ENCODE data around the gene INTS6L. TPM values are rescaled to one million over a fixed set of nuclear protein-coding genes. Genes with fewer than 3 reads are reported as not detected.

Gene INTS6L
- total RNA-seq, 1 donor from 2014 or later = 14.6 TPM

GRCh38 chrX:135522878-135523693 lies 2.6 kb downstream of the INTS6L start:
- Mint-ChIP-seq H3K9me3 (ENCODE audit: low read depth) (peaks cover 8% of the 10 kb centered on the region), H3K27me3 (no peaks in the 10 kb centered on the region), H3K36me3 (ENCODE audit: insufficient read depth) (peaks cover 3% of the 10 kb centered on the region), H3K4me1 (ENCODE audit: low read depth) (peaks cover 8% of the 10 kb centered on the region), H3K4me3 (ENCODE audit: low read depth) (no peak overlapping the region), H3K27ac (no peak overlapping the region)
- TF ChIP-seq CTCF (IDR thresholded peaks at IDR 0.05; ENCODE audit: unreplicated experiment) = no peak
- no peak for DNase-seq (ENCODE audit: low spot score, unreplicated experiment)

- no peaks in the 10 kb centered on the region for H3K27me3 Mint-ChIP-seq
- no peak for TF ChIP-seq CTCF (IDR thresholded peaks at IDR 0.05; ENCODE audit: unreplicated experiment)
- H3K27ac Mint-ChIP-seq = no peak overlapping the region
- no peak for DNase-seq (ENCODE audit: low spot score, unreplicated experiment)
- H3K4me3 Mint-ChIP-seq (ENCODE audit: low read depth) = no peak overlapping the region
- peaks cover 5% of the 10 kb centered on the region for H3K4me1 Mint-ChIP-seq (ENCODE audit: low read depth)
- peaks cover 16% of the 10 kb centered on the region for H3K9me3 Mint-ChIP-seq (ENCODE audit: low read depth)
- H3K36me3 Mint-ChIP-seq (ENCODE audit: insufficient read depth) = peaks cover 5% of the 10 kb centered on the region
These were observed 7.8 kb downstream of the INTS6L start for GRCh38 chrX:135528254-135528653.

GRCh38 chrX:135528756-135529155 lies 8.3 kb downstream of the INTS6L start:
- Mint-ChIP-seq H3K36me3 (ENCODE audit: insufficient read depth) (peaks cover 5% of the 10 kb centered on the region), H3K27me3 (no peaks in the 10 kb centered on the region), H3K4me3 (ENCODE audit: low read depth) (no peak overlapping the region), H3K4me1 (ENCODE audit: low read depth) (peaks cover 5% of the 10 kb centered on the region), H3K9me3 (ENCODE audit: low read depth) (peaks cover 18% of the 10 kb centered on the region), H3K27ac (no peak overlapping the region)
- no peak for DNase-seq (ENCODE audit: low spot score, unreplicated experiment)
- no peak for TF ChIP-seq CTCF (IDR thresholded peaks at IDR 0.05; ENCODE audit: unreplicated experiment)

- no peak overlapping the region for H3K27ac Mint-ChIP-seq
- no peaks in the 10 kb centered on the region for H3K27me3 Mint-ChIP-seq
- H3K4me1 Mint-ChIP-seq (ENCODE audit: low read depth) = peaks cover 6% of the 10 kb centered on the region
- no peak for DNase-seq (ENCODE audit: low spot score, unreplicated experiment)
- peaks cover 5% of the 10 kb centered on the region for H3K36me3 Mint-ChIP-seq (ENCODE audit: insufficient read depth)
- peaks cover 19% of the 10 kb centered on the region for H3K9me3 Mint-ChIP-seq (ENCODE audit: low read depth)
- no peak for TF ChIP-seq CTCF (IDR thresholded peaks at IDR 0.05; ENCODE audit: unreplicated experiment)
- H3K4me3 Mint-ChIP-seq (ENCODE audit: low read depth) = no peak overlapping the region
These were observed 9.6 kb downstream of the INTS6L start for GRCh38 chrX:135530097-135530496.

GRCh38 chrX:135531813-135532212 lies 11.4 kb downstream of the INTS6L start:
- no peak overlapping the region for H3K27ac Mint-ChIP-seq
- H3K4me1 Mint-ChIP-seq (ENCODE audit: low read depth) = peaks cover 5% of the 10 kb centered on the region
- H3K36me3 Mint-ChIP-seq (ENCODE audit: insufficient read depth) = peaks cover 1% of the 10 kb centered on the region
- peaks cover 11% of the 10 kb centered on the region for H3K9me3 Mint-ChIP-seq (ENCODE audit: low read depth)
- TF ChIP-seq CTCF (IDR thresholded peaks at IDR 0.05; ENCODE audit: unreplicated experiment) = no peak
- no peak overlapping the region for H3K4me3 Mint-ChIP-seq (ENCODE audit: low read depth)
- DNase-seq (ENCODE audit: low spot score, unreplicated experiment) = no peak
- H3K27me3 Mint-ChIP-seq = no peaks in the 10 kb centered on the region

Data from progenitor cell of endocrine pancreas (in vitro differentiated cells).